ENCODE measurements around the gene TEKT3. TPM values are rescaled to one million over a fixed set of nuclear protein-coding genes. Genes with fewer than 3 reads are reported as not detected.

Gene TEKT3
- polyA plus RNA-seq, 1 of the 3 experiments (the other 2 are of a cell fraction), result 0.62 TPM

DNA sequence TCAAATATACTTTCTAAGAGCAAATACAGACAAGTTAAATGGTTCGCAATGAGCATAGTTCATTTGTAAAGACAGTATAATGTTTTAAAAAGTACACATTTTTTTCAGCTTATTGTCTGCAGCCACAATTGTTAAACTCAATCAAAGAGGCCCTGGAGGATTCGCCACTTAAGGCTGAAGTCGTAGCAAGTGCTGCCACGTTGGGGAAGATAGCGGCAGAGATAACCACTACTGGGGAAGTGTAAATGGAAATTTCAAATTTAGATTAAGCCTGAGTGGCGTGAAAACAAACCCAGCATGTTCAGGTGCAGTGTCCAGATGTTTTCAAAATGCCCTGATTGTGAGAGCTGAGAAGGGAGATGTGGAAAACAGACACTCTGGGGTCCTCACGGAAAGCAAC lies 84.7 kb downstream of the TEKT3 start:
- H3K4me1 ChIP-seq (ENCODE audit: control insufficient read depth in 1 of 2, insufficient read depth in 2 of 2, low read depth in 1 of 2, low read length in 1 of 2), result peaks cover 0 to 23% of the 10 kb centered on the region in 2 experiments; a peak in 2 of 4 replicates
- H3K9me2 ChIP-seq, result no peaks in the 10 kb centered on the region
- TF ChIP-seq MEF2A (IDR thresholded peaks at IDR 0.05; ENCODE audit: borderline replicate concordance, low read depth), result no peak
- no peak for TF ChIP-seq YY1 (IDR thresholded peaks at IDR 0.05; ENCODE audit: low read depth)
- TF ChIP-seq EZH2phosphoT487 (IDR thresholded peaks at IDR 0.05; ENCODE audit: borderline replicate concordance, low read depth), result no peak
- TF ChIP-seq FOXM1 (IDR thresholded peaks at IDR 0.05; ENCODE audit: low read depth), result no peak
- TF ChIP-seq, protein P1, sequence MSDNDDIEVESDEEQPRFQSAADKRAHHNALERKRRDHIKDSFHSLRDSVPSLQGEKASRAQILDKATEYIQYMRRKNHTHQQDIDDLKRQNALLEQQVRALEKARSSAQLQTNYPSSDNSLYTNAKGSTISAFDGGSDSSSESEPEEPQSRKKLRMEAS (IDR thresholded peaks at IDR 0.05; ENCODE audit: low read depth), result no peak
- no peak for TF ChIP-seq GATA2 (CRISPR knock-in tag; IDR thresholded peaks at IDR 0.05)
- no peak for TF ChIP-seq RCOR1 (IDR thresholded peaks at IDR 0.05; ENCODE audit: low read length)
- TF ChIP-seq SMC3 (IDR thresholded peaks at IDR 0.05; ENCODE audit: low read depth, low read length), result no peak
- peaks cover 4% of the 10 kb centered on the region for H3F3A ChIP-seq (replicated peaks; ENCODE audit: insufficient read depth)
- H3K27me3 ChIP-seq (ENCODE audit: insufficient read depth), result no peaks in the 10 kb centered on the region
- no peak overlapping the region for H2AFZ ChIP-seq (ENCODE audit: low read depth)
- H3K9ac ChIP-seq, result no peak overlapping the region
- H3K4me2 ChIP-seq, result 0 out of 2 replicates have a peak overlapping the region, but pooled peaks have one; percentile 54
- ChIA-PET CTCF (interaction anchor here (0.6 to 13.3 kb wide), 23 partner anchors 9 to 262 kb away, joined by 3 to 359 read pairs (median 4); no protein-coding TSS in a partner anchor), POLR2A (no interaction called here)
- DNase-seq, result no peak
- H3K4me3 ChIP-seq (ENCODE audit: low read depth in 2 of 2, low read length in 1 of 2), result no peak overlapping the region
- H3K9me3 ChIP-seq, result no peaks in the 10 kb centered on the region
- H3K79me2 ChIP-seq (ENCODE audit: insufficient read depth), result peaks cover 52% of the 10 kb centered on the region
- no peaks in the 10 kb centered on the region; the same call in 1 of the 2 replicates for H4K20me1 ChIP-seq (ENCODE audit: insufficient read depth)
- peaks cover 24 to 56% of the 10 kb centered on the region in 2 experiments for H3K36me3 ChIP-seq (replicated peaks in 1 of 2; ENCODE audit: control insufficient read depth in 1 of 2, insufficient read depth in 2 of 2, low read length in 1 of 2)
- 88% methylated on average over 7 of the region's 7 CpGs for WGBS (ENCODE audit: low lambda C conversion rate)
- H3K27ac ChIP-seq (ENCODE audit: low read depth in 2 of 2, low read length in 1 of 2), result peak overlapping the region in 1 of 2 experiments; percentile 30; a peak in 2 of 4 replicates

DNA sequence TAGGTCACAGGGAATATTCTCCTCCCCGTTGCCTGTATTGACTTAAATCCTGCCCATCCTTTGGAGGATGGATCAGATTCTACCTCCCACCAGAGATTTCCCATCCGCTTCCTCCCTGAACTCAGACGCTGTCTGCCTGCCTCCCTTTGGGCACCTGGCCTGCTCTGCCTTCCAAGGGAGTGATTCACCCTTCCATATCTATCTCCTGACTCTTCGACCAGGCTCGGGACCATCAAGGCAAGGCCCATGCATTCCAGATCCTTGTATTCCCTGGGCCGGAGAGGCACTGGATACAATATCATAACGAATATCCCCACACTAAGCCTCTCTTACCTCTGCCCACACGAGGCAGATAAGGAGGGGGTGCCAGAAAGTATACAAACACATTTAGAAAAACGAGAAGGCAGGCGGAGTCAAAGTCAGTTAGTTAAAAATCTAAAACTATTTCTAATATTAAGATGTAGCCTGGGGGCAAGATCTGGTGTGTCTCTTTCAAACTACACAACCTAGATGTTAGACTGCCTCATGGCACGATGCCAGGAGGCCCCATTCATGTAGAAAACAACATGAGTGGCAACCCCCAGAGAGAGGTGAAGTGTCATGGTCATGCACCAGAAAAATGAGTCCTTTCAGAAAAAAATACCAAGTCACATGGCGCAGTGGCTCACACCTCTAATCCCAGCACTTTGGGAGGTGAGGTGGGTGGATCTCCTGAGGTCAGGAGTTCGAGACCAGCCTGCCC lies 85.5 kb downstream of the TEKT3 start:
- Histone ChIP-seq H3K9me3 (no peaks in the 10 kb centered on the region), H3K9ac (no peak overlapping the region), H2AFZ (ENCODE audit: low read depth) (no peak overlapping the region), H3K79me2 (ENCODE audit: insufficient read depth) (peaks cover 52% of the 10 kb centered on the region), H3K4me2 (no peak overlapping the region), H3F3A (replicated peaks; ENCODE audit: insufficient read depth) (peaks cover 4% of the 10 kb centered on the region), H3K4me1 (ENCODE audit: control insufficient read depth in 1 of 2, insufficient read depth in 2 of 2, low read depth in 1 of 2, low read length in 1 of 2) (peaks cover 0 to 16% of the 10 kb centered on the region in 2 experiments; a peak in 2 of 4 replicates), H3K27me3 (ENCODE audit: insufficient read depth) (no peaks in the 10 kb centered on the region), H3K27ac (ENCODE audit: low read depth in 2 of 2, low read length in 1 of 2) (no peak overlapping the region), H3K4me3 (ENCODE audit: low read depth in 2 of 2, low read length in 1 of 2) (no peak overlapping the region), H4K20me1 (ENCODE audit: insufficient read depth) (no peaks in the 10 kb centered on the region; the same call in 1 of the 2 replicates), H3K9me2 (no peaks in the 10 kb centered on the region), H3K36me3 (replicated peaks in 1 of 2; ENCODE audit: control insufficient read depth in 1 of 2, insufficient read depth in 2 of 2, low read length in 1 of 2) (peaks cover 31 to 64% of the 10 kb centered on the region in 2 experiments)
- TF ChIP-seq FOSL2 (IDR thresholded peaks at IDR 0.05; ENCODE audit: borderline replicate concordance, low read depth), result peak; percentile 59; the same call in 1 of the 2 replicates
- TF ChIP-seq RCOR1 (IDR thresholded peaks at IDR 0.05; ENCODE audit: low read length), result no peak
- peak; percentile 22; the same call in 1 of the 2 replicates for TF ChIP-seq JUND (IDR thresholded peaks at IDR 0.05)
- TF ChIP-seq NFIC (IDR thresholded peaks at IDR 0.05; ENCODE audit: borderline replicate concordance), result 0 out of 2 replicates have a peak, but pooled peaks have one; percentile 6
- TF ChIP-seq YY1 (IDR thresholded peaks at IDR 0.05; ENCODE audit: low read depth), result no peak
- no peak for TF ChIP-seq FOXJ3 (CRISPR knock-in tag; IDR thresholded peaks at IDR 0.05)
- no peak for DNase-seq
- WGBS (ENCODE audit: low lambda C conversion rate), result 80% methylated on average over 13 of the region's 13 CpGs
- CTCF ChIA-PET, result interaction anchor here (1.0 to 13.3 kb wide), 9 partner anchors 8 to 246 kb away, joined by 3 to 359 read pairs (median 4); no protein-coding TSS in a partner anchor
- POLR2A ChIA-PET, result no interaction called here

Small RNAs within 50 kb of the gene (small RNA-seq; reads per million reads assigned to genes)
- 0 reads per million in 7 experiments for gene RNU6-799P

Other genes with a start within 250 kb of the TEKT3 start
- gene PMP22, start 76.3 kb downstream of the TEKT3 start, polyA plus RNA-seq (2012; rRNA removed), result 63.0 and 82.5 TPM in 2 replicates
- gene CDRT4, start 126.0 kb upstream of the TEKT3 start, polyA plus RNA-seq (2012; rRNA removed), result 3.8 and 4.6 TPM in 2 replicates
- gene TVP23C, start 221.9 kb upstream of the TEKT3 start, polyA plus RNA-seq (2012; rRNA removed), result 4.7 and 5.0 TPM in 2 replicates

All from SK-N-SH (cell line).